Activated B cell treated with CpG ODN at 0.5 μM for 24 hours (primary cell): ENCODE results near the gene GANC. TPM values are rescaled to one million over a fixed set of nuclear protein-coding genes. Genes with fewer than 3 reads are reported as not detected.

Experiments
- ATAC-seq: fragments of 200-7000 bp; cut with Tn5 transposase; one replicate; pipeline ENCODE4 v1.10.0; 2021; ENCODE audit warnings: low read depth, mild to moderate bottlenecking, moderate library complexity
- CTCF ChIA-PET: fragments of 350-600 bp; sonication (Branson Sonifier 250); formaldehyde crosslinking; loops from one replicate; lab custom pipeline; 2021; ENCODE audit warnings: antibody characterized with exemption; lab: Charles Lee
- POLR2A ChIA-PET: fragments of 350-600 bp; sonication (Branson Sonifier 250); formaldehyde crosslinking; loops from one replicate; lab custom pipeline; 2021; ENCODE audit warnings: antibody characterized with exemption; lab: Charles Lee
- DNase-seq: peaks from one replicate; pipeline ENCODE4 v3.0.0; 2022
- H3K27ac Mint-ChIP-seq: one replicate; pipeline ENCODE4 v1.8.0; 2020; ENCODE audit warnings: mixed read lengths
- H3K27me3 Mint-ChIP-seq: one replicate; pipeline ENCODE4 v1.8.0; 2021; ENCODE audit warnings: mixed read lengths
- H3K36me3 Mint-ChIP-seq: one replicate; pipeline ENCODE4 v1.8.0; 2021; ENCODE audit warnings: low read depth, mixed read lengths
- H3K4me1 Mint-ChIP-seq: one replicate; pipeline ENCODE4 v1.8.0; 2021; ENCODE audit warnings: mixed read lengths
- H3K4me3 Mint-ChIP-seq: one replicate; pipeline ENCODE4 v1.8.0; 2020; ENCODE audit warnings: mild to moderate bottlenecking, mixed read lengths
- H3K9me3 Mint-ChIP-seq: one replicate; pipeline ENCODE4 v1.8.0; 2020; ENCODE audit warnings: mixed read lengths
- intact Hi-C: fragments of 100-400 bp; cut with micrococcal nuclease; formaldehyde crosslinking; loops from one replicate; pipeline ENCODE4 v1.15.1; 2024
- total RNA-seq: library from RNA; stranded (reverse); gene quantifications from 2 replicates; pipeline ENCODE4 v1.2.3, GENCODE V29; 2022
- TF ChIP-seq, protein P1 (sequence below): fragments of 200-600 bp; IDR thresholded peaks from one replicate; pipeline ENCODE4 v1.8.0; 2022; ENCODE audit warnings: antibody characterized with exemption, mild to moderate bottlenecking

The GANC gene
- total RNA-seq, 1 donor from 2014 or later: 72.2 TPM

GRCh38 chr15:42405863-42406482, 133.0 kb downstream of the GANC start:
- no peaks in the 10 kb centered on the region for H3K27me3 Mint-ChIP-seq
- TF ChIP-seq, protein P1, sequence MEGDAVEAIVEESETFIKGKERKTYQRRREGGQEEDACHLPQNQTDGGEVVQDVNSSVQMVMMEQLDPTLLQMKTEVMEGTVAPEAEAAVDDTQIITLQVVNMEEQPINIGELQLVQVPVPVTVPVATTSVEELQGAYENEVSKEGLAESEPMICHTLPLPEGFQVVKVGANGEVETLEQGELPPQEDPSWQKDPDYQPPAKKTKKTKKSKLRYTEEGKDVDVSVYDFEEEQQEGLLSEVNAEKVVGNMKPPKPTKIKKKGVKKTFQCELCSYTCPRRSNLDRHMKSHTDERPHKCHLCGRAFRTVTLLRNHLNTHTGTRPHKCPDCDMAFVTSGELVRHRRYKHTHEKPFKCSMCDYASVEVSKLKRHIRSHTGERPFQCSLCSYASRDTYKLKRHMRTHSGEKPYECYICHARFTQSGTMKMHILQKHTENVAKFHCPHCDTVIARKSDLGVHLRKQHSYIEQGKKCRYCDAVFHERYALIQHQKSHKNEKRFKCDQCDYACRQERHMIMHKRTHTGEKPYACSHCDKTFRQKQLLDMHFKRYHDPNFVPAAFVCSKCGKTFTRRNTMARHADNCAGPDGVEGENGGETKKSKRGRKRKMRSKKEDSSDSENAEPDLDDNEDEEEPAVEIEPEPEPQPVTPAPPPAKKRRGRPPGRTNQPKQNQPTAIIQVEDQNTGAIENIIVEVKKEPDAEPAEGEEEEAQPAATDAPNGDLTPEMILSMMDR: no peak
- no peak for ATAC-seq

More at GRCh38 chr15:42405863-42406482, 133.0 kb downstream of the GANC start:
- CTCF ChIA-PET: no interaction called here
- Mint-ChIP-seq H3K4me1 (peaks cover 5% of the 10 kb centered on the region), H3K36me3 (peaks cover 43% of the 10 kb centered on the region), H3K27ac (no peak overlapping the region), H3K9me3 (no peaks in the 10 kb centered on the region), H3K4me3 (no peak overlapping the region)
- intact Hi-C loops: no loop called here
- POLR2A ChIA-PET: no interaction called here
- DNase-seq: no peak

Other genes with a start within 250 kb of the GANC start
- not detected in 2 replicates for gene PLA2G4D, start 178.6 kb upstream of the GANC start, total RNA-seq
- gene PLA2G4F, start 116.6 kb upstream of the GANC start, total RNA-seq: not detected in 2 replicates
- gene VPS39, start 64.9 kb upstream of the GANC start, total RNA-seq: 86.1 and 102 TPM in 2 replicates
- 45.4 and 52.6 TPM in 2 replicates for gene TMEM87A, start 232 bp downstream of the GANC start, total RNA-seq
- gene CAPN3, start 86.3 kb downstream of the GANC start, total RNA-seq: 17.9 and 23.8 TPM in 2 replicates
- gene ZNF106, start 217.9 kb downstream of the GANC start, total RNA-seq: 46.6 and 46.9 TPM in 2 replicates
- gene SNAP23, start 222.4 kb downstream of the GANC start, total RNA-seq: 111 and 123 TPM in 2 replicates